ENCODE results near the gene TIMP3. TPM values are rescaled to one million over a fixed set of nuclear protein-coding genes. Genes with fewer than 3 reads are reported as not detected.

TIMP3 gene
- total RNA-seq, 1 experiment from 2014 or later: 0.87 TPM

DNA sequence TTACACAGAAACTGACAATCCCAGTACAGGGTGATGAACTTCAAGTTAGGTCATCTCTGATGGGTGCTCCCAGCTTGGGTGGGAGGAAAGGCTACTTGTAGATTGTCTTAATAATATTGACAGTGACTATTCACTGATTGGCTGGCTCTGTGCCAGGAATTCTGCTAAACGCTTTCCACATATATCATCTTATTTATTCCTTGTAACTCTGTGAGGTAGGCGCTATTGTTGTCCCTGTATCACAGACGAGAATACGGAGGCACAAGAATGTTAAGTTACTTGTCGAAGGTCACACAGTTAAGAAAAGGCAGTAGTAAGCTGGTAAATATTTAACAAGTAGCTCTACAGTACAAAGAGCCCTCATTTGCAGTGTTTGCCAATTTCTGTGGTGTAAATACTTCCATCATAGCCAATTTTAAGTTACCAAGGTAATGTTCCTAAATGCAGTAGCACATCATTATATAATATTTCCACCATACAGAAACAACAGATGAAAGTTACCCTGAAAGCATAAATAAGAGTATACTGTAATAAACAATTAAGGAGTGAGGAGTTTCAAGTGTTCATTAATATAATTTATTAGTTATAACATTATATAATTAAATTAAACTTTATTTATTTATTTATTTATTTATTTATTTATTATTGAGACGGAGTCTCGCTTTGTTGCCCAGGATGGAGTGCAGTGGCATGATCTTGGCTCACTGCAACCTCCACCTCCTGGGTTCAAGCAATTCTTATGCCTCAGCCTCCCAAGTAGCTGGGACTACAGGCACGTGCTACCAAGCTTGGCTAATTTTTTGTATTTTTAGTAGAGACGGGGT, 11.5 kb upstream of the TIMP3 start:
- Histone ChIP-seq H3K23me2 (ENCODE audit: insufficient read length, low read depth, low read length, poor library complexity, severe bottlenecking) (no peaks in the 10 kb centered on the region), H2AK5ac (ENCODE audit: insufficient read length, low read length) (no peak overlapping the region), H3T11ph (ENCODE audit: low read length) (no peak overlapping the region), H2AFZ (ENCODE audit: low read length) (no peak overlapping the region), H2BK120ac (ENCODE audit: low read depth, low read length, poor library complexity, severe bottlenecking) (no peak overlapping the region), H3K79me1 (ENCODE audit: insufficient read depth, low read depth, low read length, poor library complexity, severe bottlenecking) (no peaks in the 10 kb centered on the region), H3K14ac (ENCODE audit: insufficient read depth, low read length) (no peak overlapping the region), H3K9ac (ENCODE audit: extremely low read depth, insufficient read length, low read length) (no peak overlapping the region), H2BK12ac (ENCODE audit: insufficient read length, low read depth, low read length) (no peak overlapping the region), H2BK5ac (ENCODE audit: insufficient read length, low read length) (no peak overlapping the region), H4K20me1 (ENCODE audit: control insufficient read depth, insufficient read depth, insufficient read length) (no peaks in the 10 kb centered on the region), H3K27ac (ENCODE audit: insufficient read length, low read depth, low read length) (no peak overlapping the region), H4K91ac (ENCODE audit: insufficient read length, low read depth, low read length) (no peak overlapping the region), H3K79me2 (ENCODE audit: insufficient read depth, low read length) (no peaks in the 10 kb centered on the region), H3K4ac (ENCODE audit: low read depth, low read length) (no peak overlapping the region), H3K56ac (ENCODE audit: insufficient read length, low read depth, low read length) (no peak overlapping the region), H3K27me3 (ENCODE audit: insufficient read depth, low read length) (no peaks in the 10 kb centered on the region), H3K23ac (ENCODE audit: insufficient read length, low read depth, low read length) (no peak overlapping the region), H4K8ac (replicated peaks; ENCODE audit: insufficient read length, low read depth, low read length) (no peak overlapping the region), H3K4me1 (ENCODE audit: insufficient read depth, low read length) (no peaks in the 10 kb centered on the region), H3K4me2 (ENCODE audit: insufficient read depth, insufficient read length, low read length) (no peak overlapping the region), H3K18ac (ENCODE audit: insufficient read length, low read depth, low read length) (no peak overlapping the region), H2BK20ac (ENCODE audit: low read depth, low read length, poor library complexity, severe bottlenecking) (no peak overlapping the region), H2BK15ac (ENCODE audit: low read depth, low read length) (no peak overlapping the region), H3K9me3 (ENCODE audit: control insufficient read depth, low read depth, low read length) (no peaks in the 10 kb centered on the region), H4K5ac (ENCODE audit: insufficient read length, low read depth, low read length) (no peak overlapping the region)
- TF ChIP-seq, protein P1, sequence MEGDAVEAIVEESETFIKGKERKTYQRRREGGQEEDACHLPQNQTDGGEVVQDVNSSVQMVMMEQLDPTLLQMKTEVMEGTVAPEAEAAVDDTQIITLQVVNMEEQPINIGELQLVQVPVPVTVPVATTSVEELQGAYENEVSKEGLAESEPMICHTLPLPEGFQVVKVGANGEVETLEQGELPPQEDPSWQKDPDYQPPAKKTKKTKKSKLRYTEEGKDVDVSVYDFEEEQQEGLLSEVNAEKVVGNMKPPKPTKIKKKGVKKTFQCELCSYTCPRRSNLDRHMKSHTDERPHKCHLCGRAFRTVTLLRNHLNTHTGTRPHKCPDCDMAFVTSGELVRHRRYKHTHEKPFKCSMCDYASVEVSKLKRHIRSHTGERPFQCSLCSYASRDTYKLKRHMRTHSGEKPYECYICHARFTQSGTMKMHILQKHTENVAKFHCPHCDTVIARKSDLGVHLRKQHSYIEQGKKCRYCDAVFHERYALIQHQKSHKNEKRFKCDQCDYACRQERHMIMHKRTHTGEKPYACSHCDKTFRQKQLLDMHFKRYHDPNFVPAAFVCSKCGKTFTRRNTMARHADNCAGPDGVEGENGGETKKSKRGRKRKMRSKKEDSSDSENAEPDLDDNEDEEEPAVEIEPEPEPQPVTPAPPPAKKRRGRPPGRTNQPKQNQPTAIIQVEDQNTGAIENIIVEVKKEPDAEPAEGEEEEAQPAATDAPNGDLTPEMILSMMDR (conservative IDR thresholded peaks at IDR 0.05): no peak
- no peak overlapping the region for H3K4me3 Mint-ChIP-seq
- no peaks in the 10 kb centered on the region for H3K9me3 Mint-ChIP-seq
- no CpG with 5 or more reads among the region's 9 CpGs for WGBS (ENCODE audit: extremely low coverage, insufficient read length, low lambda C conversion rate)
- H3K4me1 Mint-ChIP-seq: peaks cover 11 to 12% of the 10 kb centered on the region in 2 experiments; a peak in 3 of 4 replicates
- no peak for DNase-seq
- H3K36me3 Mint-ChIP-seq (ENCODE audit: insufficient read depth in 1 of 3, low read depth in 3 of 3): peaks cover 0 to 15% (median 13%) of the 10 kb centered on the region in 3 experiments; a peak in 3 of 7 replicates
- no peak overlapping the region for H3K27ac Mint-ChIP-seq
- no peaks in the 10 kb centered on the region for H3K27me3 Mint-ChIP-seq (ENCODE audit: low read depth)
